NCI-H1930 (cell line): ENCODE results near the gene SAP30L.

Experiments
- DNase-seq, 2 experiments: peaks; one replicate each; lab custom pipeline; 2025; lab: John Stamatoyannopoulos, UW

SAP30L gene

DNA sequence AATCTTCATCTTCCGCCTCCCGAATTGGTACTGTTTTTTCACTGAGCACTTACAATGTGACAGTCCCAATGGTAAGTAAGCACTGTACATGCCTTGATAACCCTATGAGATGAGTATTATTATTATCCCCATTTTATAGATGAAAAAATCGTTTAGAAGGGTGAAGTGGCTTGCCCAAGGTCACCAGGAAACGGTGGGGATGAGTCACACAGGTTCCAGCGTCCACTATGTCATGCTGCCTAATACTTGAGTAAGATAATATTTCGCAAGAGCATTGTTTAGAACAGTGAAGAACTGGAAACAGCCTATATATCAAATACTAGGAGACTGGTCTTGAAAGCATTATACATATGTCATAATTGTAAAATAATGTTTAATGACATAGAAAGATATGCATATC lies 19.4 kb downstream of the SAP30L start:
- no peak for DNase-seq

DNA sequence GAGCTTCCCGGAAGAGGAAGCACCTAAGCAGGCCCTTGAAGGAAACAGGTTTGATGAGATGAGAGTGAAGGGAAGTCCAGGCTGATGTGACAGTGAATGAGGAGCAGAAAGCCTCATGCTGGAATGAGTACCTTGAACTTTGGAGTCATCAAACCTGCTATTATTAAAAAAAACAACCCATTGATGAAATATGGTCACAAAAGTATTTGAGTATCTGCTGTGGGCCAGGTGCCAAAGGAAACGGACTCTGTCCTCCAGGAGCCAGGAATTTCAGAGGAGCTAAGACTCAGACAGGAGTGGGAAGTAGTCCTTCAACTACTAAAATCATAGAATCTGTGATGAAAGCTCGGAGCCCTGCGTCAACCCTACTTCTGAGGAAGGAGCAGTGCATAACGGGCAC lies 20.4 kb downstream of the SAP30L start:
- no peak for DNase-seq

DNA sequence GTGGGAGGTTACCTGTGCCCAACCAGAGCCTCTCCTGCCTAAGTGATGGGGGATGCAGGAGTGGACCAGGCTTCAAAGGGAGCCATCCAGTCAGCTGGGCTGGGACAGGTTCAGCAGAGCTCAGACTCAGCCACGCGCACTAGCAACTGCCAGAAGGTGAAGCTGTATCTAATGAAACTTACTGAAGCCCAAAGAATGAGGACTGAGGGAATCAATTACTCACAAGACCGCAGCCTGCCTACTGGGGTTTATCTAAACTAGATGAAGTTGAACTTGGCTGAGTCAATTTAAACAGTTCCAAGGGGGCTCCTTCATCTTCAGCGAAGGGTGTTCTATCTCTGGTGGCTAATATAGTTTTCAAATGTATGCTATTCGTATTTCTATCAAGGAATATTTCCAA lies 20.9 kb downstream of the SAP30L start:
- no peak for DNase-seq

DNA sequence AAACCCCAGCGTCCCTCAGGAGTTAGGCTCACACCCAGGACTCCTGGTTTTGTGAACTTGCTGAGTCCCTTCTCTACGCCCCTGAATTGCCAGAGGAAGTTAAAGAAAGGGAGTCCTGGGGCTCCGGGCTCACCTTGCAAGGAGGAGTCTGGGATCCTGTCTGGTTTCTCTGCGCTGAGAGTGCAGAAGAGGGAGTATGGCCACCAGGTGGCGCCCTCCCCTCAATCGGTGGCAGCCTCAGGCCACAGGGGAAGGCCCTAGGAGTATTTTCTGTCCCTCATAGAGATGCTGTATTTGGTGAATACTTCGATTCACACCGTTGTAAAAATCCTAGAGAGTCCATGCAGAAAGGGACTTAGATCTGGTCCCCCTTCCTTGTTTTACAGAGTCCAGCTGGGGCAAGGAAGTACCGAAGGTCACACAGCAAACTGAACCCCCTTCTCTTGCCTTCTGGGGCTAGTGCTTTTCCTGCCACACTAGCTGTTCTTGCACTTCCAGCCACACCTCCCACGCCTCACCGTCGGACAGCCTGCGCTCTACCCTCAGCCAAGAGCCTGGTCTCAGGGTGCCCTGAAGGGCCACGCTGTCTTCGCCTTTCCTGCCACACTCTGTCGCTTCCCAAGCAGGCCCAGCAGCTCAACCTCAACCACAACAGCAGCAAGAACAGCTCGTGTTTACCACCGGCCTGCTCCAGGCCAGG lies 22.0 kb downstream of the SAP30L start:
- peak in 1 of 2 experiments; percentile 28 for DNase-seq

DNA sequence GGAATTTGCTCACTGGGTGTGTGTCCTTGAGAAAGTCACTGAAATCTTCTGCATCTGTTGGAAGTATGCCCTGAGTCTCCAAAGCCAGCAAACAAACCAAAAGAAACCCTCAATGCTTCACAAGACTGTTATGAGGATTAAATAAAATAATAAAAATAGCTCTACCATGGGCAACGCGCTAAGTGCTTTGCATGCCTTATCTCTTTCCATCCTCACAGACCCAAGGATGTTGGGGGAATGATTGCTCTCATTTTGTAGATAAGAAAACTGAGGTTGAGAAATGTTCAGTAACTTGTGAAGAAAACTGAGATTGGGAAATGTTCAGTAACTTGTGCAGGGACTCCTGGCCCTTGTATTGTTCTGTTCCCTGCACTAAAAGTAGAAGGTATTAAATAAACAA lies 24.3 kb downstream of the SAP30L start:
- DNase-seq = no peak

DNA sequence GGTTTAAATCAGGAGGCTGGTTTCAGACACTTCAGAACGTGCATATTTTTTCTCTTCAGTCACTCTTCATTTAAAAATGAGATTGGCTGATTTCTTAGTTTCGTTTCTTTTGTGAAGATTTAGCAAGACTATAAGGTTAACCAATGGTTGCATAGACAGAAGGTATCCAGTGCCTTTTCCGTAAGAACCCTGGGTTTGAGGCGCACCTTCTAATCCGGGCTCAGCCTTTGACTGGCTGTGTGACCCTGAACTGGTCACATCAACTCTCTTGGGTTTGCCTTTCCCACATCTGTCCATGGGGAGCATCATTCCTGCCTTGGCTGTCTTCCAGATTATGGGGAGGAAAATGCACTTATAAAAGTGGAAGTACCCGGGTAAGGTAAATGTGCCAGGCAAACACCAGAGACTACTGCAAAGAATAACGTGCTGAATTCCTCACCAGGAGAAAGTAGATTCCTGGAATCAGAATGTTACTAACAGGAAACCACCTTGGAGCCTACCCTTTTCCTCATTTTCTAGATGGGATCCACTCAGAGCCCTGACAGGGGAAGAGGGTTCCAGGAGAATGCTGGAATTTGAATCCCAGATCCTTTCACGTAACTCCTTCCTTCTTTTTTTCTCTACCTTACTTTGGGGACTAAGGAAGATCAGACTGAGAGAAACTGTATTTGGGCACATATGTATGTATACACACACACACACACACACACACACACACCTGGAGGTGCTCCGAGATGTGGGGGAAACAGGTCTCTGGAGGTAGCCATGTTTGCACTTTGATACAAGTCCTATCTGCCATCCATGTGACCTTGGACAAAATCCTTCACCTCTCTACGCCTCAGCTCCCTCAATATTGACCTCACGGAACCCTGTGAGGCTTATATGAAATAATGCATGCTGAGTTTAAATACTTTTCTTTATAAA lies 25.4 kb downstream of the SAP30L start:
- DNase-seq = no peak

DNA sequence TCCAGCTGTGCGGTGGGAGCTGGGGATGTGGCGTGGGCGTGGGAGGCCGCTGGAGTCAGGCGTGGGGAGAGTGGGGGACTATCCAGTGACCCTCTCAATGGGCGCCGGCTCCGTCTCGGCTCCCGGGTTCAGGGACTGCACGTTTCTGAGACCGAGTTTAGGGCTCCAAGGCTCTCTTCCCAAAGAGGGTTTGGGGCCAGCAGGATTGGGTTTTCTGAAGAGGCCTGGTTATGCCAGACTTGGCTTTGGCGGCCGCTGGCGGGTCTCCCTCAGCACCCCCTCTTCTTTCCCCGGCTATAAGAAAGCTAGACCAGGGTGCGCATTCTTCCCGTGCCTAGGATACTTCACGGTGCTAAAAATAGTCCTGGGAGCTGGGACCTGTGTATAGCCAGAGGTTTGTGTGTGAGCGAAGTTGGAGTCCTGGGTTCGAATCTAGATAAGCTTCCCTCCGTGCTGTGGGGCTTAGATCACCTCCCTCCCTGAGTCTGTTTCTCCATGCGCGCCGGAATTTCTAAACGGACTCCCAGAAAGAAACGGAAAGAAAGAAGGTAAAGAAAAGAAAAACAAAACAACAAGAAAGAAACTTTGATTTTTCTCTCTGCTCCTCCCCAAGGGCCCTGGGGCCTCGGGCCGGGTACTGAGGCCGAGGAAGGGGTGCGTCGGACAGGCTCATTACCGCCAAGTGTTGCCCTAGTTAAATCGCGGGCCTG lies 27.2 kb downstream of the SAP30L start:
- no peak for DNase-seq

DNA sequence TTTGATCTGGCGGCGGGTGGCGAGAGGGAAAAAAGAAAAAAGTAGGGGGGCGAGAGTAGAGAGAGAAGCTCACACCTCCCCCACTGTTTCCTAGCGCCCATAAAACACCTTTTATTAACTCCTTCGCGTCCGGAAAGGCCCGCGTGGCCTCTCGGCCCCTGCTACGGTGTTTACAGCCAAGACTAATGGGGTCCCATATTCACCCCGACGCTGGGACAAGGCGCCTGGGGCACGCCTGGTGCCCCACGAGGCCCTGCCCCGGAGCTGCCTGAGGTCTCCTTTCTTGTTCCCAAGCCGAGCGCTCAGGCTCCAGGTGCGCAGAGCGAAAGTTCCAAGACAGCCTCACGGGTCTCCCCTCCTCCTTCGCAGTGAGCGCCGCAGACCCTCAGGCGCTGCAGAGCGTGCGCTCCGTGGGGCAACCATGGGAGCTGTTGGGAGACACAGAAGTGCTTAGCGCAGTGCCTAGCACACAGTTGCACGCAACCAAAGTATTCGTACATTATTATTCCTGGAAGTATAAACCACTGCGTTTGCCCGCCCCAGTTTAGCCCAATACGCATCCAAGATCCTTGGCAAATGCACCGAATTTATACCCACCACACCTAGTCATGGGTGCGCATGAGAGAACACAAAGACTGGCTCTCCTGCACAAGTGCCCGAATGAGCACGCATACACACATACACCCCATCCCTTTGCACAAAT lies 27.9 kb downstream of the SAP30L start:
- no peak for DNase-seq

DNA sequence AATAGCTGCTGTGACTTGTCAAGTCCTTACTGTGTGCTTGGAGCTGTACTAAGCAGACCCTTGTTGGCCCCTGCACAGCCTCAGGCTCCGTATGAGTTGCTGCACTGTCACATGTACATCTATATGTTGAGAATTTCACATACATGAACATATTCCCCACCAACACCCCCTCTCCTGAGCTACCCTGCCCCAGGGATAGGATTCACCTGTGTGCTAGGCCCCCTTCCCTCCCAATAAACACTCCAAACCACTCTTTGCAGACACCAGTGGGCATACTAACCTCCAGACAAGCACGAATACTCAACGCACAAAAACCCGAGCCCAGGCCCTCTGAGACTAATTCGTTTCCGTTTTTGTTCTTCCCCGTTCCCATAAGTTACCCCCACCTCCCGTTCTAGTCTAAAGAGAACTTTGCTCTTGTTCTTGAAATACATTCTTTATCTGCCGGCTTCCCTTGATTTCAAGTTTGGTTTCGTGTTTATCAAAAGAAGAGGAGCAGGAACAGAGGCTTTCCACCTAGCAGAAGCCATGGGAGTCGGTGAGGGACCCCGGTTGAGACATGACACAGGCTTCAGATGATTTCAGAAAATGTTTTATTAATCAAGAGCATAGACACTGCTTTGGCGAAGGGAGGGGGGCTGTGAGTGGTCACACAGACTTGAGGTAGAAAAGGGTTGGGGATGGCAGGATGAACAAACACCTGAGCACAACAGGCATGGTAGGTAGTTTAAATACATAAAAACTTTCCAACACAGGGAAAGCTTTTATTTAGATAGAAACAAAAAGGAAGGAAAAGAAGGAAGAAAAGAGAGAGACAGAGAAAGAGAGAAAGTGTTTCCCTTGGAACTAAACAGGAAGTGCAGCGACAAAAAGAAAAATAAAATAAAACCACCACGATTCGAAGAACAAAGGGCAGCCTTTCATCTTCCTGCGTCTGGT lies 28.9 kb downstream of the SAP30L start:
- no peak for DNase-seq

DNA sequence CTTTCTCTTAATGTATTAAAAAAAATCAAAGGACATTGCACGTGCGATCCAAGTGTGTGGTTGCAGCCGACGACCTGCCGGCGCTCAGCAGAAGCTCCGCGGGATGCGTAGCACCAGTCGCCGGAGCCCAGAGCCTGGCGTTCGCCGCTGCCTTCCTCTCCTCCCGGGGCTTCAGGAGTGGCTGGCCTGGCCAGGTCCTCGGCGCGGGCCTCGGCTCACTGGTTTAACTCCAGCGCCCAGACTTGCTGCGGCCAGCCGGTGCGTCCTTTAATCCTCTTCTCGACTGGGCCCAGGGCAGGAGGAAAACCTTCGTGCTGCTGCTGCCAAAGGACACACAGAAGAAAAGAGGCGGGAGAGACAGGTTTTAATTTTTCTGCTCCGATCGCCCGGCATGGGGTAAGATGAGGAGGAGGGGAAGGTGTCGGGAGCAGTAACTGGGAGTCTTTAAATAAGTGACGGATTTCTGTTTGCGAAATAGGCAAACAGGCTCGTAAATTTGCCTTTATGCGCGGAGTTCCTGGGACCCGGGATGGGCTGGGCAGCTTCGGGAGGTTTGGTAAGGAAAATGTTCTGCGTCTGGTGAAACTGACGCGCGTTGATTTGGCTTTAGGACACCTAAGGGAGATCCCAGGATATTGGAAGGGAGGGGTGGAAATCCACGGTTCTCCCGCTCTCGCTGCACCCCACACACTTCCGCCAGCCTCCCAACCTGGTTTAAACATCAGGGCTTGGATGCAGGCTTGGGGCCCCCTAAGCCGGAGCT lies 30.0 kb downstream of the SAP30L start:
- DNase-seq = no peak

DNA sequence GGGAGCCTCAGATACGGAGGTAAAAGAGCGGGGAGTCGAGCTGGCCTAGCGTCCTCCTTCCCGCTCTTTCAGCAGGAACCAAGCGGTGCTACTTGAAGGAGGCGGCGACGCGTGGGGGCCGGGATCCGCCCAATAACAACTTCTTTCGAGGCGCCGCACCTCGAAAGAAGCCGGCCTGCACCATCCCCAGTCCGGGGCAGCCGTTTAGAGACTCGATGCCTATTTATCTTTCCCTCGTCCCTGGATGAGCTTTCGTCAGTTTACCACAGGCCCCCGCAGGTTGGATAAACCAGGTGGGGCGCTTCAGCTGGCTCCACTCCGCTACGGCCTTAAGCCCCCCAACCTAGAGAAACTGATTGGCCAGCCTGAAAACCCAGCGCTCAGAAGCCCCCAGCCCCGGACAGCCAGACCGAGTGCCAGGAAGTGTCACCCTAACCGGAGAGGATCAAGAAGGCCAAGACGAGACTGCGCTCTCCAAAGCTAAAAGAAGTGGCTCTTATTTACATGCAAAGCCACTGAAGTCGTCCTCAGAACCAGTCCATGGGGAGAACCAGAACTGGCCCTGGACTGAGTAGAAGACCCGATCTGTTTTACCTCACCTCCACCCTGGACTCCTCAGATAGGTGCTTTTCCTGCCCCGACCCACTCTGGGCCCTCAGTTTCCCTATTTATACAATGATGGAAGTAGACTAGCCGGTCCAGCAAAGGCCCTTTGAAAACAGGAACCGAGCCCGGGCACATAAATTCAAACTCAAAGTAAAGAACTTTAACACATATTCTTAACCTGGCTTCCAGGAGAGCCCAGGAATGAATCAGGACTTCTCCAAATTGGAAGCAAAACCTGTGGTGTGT lies 30.8 kb downstream of the SAP30L start:
- DNase-seq = no peak

DNA sequence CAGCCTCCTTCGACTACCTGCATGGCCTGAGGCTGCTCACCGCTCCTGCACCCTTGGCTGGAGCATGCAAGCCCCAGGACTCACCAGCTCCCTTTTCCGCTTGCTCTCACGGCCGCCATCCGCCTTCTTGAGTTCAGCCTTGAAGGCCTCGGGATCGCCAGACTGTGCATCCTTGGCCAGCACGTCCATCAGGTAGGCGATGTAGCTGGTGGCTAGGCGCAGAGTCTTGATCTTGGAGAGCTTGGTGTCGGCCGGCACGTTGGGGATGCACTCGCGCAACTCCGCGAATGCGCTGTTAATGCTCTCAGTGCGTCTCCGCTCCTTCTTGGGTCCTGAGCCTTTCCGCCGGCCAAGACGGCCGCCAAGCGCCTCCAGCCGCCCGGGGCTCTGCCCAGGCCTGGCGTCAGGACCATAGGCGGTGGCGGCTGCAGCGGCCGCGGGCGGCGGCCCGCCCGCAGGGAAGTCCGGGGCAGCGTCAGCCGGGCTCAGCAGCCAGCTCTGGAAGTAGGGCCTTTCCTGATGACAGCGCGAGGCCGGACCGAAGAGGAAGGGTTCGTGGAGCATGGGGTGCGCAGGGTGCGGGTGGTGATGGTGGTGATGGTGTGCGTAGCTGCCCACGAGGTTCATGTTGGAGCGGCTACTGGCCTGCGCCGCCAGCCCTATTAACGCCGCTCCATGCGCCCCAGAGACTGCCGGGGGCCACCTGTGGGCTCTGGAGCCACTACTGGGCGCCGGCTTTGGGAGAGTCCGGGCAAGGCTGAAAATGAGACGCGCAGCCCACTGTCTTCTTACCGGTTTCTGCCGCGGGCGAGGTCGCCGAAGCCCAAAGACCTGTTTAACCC lies 31.8 kb downstream of the SAP30L start:
- DNase-seq = no peak

DNA sequence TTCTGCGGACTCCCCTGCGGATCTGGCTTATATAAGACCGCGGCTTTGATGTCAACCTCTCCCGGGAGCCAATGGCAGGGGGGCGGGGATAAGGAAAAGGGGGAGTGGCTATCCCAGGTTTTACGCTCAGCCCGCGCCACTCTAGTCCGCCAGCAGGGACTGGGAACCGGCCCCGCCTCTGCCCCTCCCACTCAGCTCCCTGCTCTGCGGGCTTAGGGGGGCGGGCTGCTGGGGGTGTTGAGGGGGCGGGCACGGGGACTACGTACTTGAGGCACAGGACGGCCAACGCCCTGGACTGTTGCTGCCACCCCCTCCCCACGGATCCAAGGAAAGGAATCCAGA lies 32.4 kb downstream of the SAP30L start, which contains the start of gene HAND1:
Gene HAND1 (minus strand): TSS at position 4 of the 342 bp plus-strand sequence. CDS start 219 bp downstream, outside the sequence.
- DNase-seq = peak; percentile 27 to 32

DNA sequence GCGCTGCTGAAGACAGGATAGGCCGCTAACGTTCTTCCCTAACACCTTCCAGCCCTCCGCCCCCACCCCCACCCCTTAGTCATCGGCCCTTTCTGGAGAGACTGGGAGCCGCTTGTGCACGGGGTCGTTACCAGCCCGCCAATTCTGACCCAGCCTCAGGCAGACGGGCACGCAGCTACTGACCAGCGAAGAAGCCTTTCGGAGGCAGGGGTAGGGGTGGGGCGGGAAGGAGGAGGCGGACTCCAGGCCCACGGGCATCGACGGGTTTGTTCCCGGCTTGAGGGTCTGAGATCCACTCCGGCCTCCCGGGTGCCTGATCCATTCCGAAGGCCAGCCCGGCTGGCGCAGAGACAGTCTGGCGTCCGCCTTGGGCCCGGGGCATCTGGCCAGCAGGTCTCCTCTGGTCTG lies 33.0 kb downstream of the SAP30L start:
- DNase-seq = no peak

DNA sequence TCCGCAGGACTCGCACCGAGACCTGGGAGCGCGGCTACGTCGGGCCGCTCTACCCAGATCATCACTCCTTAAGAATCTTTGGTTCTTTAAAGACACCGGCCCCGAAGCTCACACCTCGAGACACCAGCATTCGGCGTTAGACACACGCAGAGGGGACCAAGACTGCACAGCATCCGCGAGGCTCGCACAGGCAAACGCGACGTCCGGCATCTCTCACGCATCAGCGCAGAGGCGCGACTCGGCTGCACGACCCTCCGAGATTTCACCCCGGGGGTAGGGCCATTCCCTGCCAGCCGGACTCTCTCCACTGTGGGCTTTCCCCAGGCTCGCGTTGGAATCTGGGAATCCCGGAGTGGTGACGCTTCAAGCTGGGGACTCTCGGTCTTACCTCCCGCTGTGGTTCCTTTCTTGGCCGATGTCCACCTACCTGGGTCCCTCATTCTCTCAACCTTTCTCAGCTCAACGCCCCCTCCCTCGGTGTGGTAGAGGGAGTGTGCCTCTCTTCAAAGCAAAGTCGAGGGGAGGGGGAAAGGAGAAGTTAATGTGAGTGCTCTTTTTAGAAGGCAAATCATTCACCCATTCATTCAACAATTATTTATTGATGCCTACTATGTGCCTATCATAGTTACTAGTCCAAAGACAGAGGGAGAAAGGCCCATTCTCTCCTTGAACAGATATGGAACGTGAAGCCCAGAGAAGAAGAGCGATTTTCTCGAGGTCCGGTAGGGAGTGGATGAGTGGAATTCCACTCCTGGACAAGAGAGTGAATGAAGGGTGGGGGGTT lies 33.6 kb downstream of the SAP30L start:
- DNase-seq = no peak

DNA sequence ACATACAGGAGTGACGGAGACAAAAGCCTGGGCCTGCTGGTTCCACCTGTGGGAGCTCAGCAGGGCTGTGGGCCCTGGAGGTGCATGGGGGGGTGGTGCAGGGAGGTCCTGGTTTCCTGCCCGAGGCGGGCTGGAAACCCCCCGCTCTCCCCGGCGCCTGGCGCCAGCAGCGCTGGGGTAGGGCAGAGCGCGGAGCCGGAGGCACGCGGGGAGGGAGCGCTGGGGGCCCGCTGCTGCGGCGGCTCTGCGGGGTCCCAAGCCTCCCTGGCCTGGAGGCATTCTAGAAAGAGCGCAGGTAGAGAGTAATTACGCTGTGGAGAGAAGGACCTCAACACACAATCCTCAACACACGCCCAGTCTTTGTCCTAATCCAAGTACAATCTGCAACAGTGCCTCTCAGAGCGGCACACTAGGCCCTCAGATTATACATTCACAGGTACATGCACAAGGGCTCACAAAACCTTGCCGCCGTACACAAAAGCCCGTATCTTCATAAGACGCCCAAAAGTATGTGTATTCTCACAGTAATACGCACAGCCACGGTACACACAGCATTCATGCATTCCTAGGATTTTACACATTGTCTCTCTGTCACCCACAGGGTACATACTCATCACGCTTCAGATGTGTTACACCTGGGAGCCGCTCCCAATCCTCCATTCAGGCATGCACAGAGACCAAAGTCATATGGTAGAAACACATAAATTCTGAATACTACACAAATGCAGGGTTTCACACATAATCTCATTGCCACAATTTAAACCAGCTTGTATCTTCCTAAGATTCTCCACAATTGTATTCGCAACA lies 34.4 kb downstream of the SAP30L start:
- no peak for DNase-seq

DNA sequence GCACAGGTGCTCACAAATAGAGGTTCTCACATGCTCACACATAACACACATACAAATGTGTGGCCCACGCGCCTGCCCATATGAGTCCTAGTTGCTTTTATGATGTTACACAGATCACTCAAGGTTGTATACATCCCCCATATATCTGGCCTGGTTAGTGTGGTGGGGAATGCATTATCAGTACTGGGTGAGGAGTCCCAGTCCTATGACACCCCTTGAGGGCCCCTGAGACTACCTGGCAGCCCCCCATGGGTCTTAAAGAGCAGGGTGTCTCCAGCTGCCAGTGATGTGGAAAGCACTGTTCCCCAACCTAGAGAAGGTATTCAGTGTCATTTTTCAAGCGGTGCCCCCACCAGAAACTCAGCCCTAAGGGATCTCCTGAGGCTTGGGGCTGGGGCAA lies 35.0 kb downstream of the SAP30L start:
- DNase-seq = no peak
